Omental fat pad (tissue), 4 donors: ENCODE data around the gene ARPIN. TPM values are rescaled to one million over a fixed set of nuclear protein-coding genes. Genes with fewer than 3 reads are reported as not detected.
A peak's percentile ranks its signal among the peaks of the same experiment; 100 is the strongest.
"Not testable (repeated sequence)": the region's sequence is repeated elsewhere in the genome, so short reads cannot be mapped to it uniquely, and the experiment has no call there.

Experiments used
- ATAC-seq: fragments of 150-250 bp; one replicate; pipeline ENCODE4 v1.9.1; 2016; ENCODE audit warnings: mild to moderate bottlenecking, moderate library complexity; ENCODE audit not compliant: low FRiP score
- DNase-seq: peaks from one replicate; pipeline ENCODE4 v3.0.0-alpha.2; 2019; ENCODE audit warnings: low spot score
- CTCF ChIP-seq, 3 donors: fragments of 450-650 bp; IDR thresholded peaks; one replicate each; pipeline ENCODE4 v1.5.1; 2016 to 2017; ENCODE audit warnings: antibody characterized with exemption in 3 of 3, mild to moderate bottlenecking in 3 of 3, moderate library complexity in 2 of 3
- total RNA-seq, 4 donors: library from RNA; depleted of rRNA; stranded (reverse); fragments of >200 nt; gene quantifications; one replicate each; pipeline ENCODE4 v1.1.0, GENCODE V29; 2016

Gene ARPIN
- 10 to 100 TPM; 12.3 to 19.9 (median 17.4) TPM for total RNA-seq

GRCh38 chr15:89912674-89913396 is at the start of gene ARPIN:
Gene ARPIN (minus strand): TSS chr15:89912952. CDS start chr15:89912835, 117 bp downstream.
- ATAC-seq: peak; percentile 68
- TF ChIP-seq CTCF (IDR thresholded peaks at IDR 0.05): no peak
- no peak for DNase-seq

DNA sequence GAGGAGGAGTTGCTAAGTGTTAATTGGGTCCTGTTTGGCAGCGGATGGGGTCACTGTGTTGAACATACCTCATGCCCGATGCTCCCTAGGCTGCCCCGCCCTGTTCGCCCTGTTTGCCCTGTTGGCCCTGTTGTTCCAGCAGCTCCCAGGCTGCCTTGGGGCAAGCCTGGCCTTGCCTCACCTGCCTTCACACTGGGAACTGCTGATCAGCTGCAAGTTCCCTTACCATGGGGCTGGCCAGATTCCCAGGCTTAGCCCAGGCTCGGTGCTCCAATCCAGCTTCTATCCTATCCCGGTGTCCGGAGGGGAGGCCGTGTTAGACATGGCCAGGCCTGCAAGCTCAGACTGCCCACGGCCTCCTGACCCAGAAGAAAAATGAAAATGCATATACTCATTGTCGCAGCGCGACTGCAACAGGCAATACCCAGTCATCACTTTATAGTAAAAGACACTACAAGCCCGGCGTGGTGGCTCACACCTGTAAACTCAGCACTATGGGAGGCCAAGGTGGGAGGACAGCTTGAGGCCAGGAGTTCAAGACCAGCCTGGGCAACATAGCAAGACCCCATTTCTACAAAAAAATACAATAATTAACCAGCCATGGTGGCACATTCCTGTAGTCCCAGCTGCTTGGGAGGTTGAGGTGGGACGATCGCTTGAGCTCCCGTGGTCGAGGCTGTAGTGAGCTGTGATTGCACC is 45.5 kb upstream of the ARPIN start:
- no peak for TF ChIP-seq CTCF (IDR thresholded peaks at IDR 0.05)
- ATAC-seq (no peak), DNase-seq (no peak)

DNA sequence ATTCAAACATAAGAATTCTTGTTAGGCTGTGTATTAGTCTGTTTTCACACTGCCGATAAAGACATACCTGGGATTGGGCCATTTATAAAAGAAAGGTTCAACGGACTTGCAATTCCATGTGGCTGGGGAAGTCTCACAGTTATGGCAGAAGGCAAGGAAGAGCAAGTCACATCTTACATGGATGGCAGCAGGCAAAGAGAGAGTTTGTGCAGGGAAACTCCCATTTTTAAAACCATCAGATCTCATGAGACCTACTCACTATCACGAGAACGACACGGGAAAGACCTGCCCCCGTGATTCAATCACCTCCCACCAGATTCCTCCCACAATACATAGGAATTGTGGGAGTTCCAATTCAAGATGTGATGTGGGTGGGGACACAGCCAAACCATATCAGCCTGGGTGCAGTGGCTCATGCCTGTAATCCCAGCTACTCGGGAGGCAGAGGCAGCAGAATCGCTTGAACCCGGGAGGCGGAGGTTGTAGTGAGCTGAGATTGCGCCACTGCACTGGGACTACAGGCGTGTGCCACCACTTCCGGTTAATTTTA is 42.8 kb upstream of the ARPIN start:
- not testable (repeated sequence) for ATAC-seq, DNase-seq

- DNase-seq: no peak
- ATAC-seq: no peak
- TF ChIP-seq CTCF (IDR thresholded peaks at IDR 0.05): no peak
Measured at GRCh38 chr15:89954541-89954940, 41.8 kb upstream of the ARPIN start.

DNA sequence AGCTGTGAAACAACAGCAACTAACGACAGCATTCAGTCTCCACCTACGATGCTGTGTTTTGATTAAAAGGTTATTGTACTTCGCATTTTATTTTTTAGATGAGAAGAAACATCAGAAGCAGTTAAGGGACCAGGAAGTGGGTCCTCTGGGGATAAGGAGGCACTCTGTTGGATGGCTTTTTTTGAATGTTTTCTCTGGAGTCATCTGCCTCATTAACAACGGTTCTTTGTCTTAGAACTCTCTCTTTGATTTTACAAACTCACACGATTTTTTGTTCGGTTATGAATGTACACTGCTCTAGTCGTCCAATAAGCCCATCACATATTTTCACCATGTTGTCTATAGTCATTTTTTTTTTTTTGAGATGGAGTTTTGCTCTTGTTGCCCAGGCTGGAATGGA is 36.0 kb upstream of the ARPIN start:
- DNase-seq (no peak), ATAC-seq (no peak)
- TF ChIP-seq CTCF (IDR thresholded peaks at IDR 0.05): no peak

GRCh38 chr15:89947385-89947784 is 34.6 kb upstream of the ARPIN start:
- no peak for DNase-seq
- ATAC-seq: no peak
- TF ChIP-seq CTCF (IDR thresholded peaks at IDR 0.05): no peak

- no peak for TF ChIP-seq CTCF (IDR thresholded peaks at IDR 0.05)
- no peak for ATAC-seq
- no peak for DNase-seq
Measured at GRCh38 chr15:89946681-89947299, 34.0 kb upstream of the ARPIN start.

GRCh38 chr15:89943721-89944120 is 31.0 kb upstream of the ARPIN start:
- DNase-seq: not testable (repeated sequence)

More at GRCh38 chr15:89943721-89944120, 31.0 kb upstream of the ARPIN start:
- ATAC-seq: not testable (repeated sequence)
